NB4 (cell line): ENCODE results near the gene TSHZ2.

Experiments used
- DNase-seq: peaks from one replicate; pipeline ENCODE4 v3.0.0; 2010; ENCODE audit warnings: low read depth
- H3K4me3 ChIP-seq: one replicate; pipeline ENCODE4 v1.5.1; 2011; ENCODE audit warnings: mild to moderate bottlenecking, low read depth, low read length, moderate library complexity
- MYC ChIP-seq: IDR thresholded peaks from 2 replicates; pipeline ENCODE4 v1.6.1; 2011; ENCODE audit warnings: low read depth, low read length
- POLR2A ChIP-seq: IDR thresholded peaks from 2 replicates; pipeline ENCODE4 v1.6.1; 2011; ENCODE audit warnings: mild to moderate bottlenecking; ENCODE audit not compliant: insufficient read length; ENCODE audit errors: extremely low read depth
- TF ChIP-seq, protein P1 (sequence below): IDR thresholded peaks from one replicate; pipeline ENCODE4 v1.5.1; 2012; ENCODE audit warnings: low read depth, low read length
- TF ChIP-seq, protein P2 (sequence below): IDR thresholded peaks from 2 replicates; pipeline ENCODE4 v1.6.1; 2011; ENCODE audit warnings: low read depth, low read length

The TSHZ2 gene

DNA sequence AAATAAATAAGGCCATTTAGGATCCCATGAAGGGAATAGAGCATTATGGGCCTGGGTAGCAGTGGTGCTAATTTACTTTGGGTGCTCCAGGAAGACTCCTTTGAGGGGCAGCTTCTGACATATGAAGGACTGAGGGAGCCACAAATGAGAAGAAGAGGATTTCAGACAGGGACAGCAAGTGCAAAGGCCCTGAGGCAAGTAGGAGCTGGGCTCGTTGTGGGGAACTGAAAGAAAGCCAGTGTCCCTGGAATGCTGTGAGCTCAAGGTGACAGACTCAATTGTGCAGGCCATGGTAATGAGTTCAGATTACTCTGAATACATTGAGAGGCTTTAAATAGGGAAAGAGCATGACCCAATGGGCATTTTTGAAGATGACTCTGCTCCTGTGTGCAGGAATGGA, 307.6 kb downstream of the TSHZ2 start:
- no peak overlapping the region for H3K4me3 ChIP-seq
- TF ChIP-seq, protein P1, sequence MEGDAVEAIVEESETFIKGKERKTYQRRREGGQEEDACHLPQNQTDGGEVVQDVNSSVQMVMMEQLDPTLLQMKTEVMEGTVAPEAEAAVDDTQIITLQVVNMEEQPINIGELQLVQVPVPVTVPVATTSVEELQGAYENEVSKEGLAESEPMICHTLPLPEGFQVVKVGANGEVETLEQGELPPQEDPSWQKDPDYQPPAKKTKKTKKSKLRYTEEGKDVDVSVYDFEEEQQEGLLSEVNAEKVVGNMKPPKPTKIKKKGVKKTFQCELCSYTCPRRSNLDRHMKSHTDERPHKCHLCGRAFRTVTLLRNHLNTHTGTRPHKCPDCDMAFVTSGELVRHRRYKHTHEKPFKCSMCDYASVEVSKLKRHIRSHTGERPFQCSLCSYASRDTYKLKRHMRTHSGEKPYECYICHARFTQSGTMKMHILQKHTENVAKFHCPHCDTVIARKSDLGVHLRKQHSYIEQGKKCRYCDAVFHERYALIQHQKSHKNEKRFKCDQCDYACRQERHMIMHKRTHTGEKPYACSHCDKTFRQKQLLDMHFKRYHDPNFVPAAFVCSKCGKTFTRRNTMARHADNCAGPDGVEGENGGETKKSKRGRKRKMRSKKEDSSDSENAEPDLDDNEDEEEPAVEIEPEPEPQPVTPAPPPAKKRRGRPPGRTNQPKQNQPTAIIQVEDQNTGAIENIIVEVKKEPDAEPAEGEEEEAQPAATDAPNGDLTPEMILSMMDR, result no peak
- TF ChIP-seq, protein P2, sequence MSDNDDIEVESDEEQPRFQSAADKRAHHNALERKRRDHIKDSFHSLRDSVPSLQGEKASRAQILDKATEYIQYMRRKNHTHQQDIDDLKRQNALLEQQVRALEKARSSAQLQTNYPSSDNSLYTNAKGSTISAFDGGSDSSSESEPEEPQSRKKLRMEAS, result no peak
- TF ChIP-seq POLR2A, result no peak
- no peak for TF ChIP-seq MYC
- DNase-seq, result no peak

DNA sequence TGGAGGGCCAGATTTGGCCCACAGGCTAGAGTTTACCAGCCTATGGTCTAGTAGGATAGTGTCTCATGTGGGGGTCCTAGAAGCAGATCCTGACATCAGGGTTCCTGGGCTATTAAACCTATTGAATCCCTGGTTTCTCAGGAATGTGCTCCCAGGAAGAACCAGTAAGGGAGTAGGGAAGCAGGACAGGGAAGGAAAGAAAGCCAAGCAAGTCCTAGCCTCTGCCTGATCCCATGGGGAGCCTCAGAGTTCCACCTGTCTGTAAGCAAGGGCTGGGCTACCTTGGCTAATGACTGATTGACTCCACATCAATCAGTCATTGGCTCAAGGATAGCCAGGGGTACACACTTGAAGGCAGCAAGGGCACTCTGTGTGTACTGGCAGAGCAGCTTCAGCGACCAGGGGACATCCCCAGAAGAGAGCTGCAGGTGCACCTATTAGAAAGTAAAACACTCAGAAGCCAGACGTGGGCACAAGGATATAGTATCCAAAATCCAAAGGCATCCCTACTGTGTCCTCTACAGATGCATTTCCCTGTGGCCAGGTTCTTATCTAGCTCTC, 309.5 kb downstream of the TSHZ2 start:
- DNase-seq, result no peak
- no peak for TF ChIP-seq POLR2A
- TF ChIP-seq, protein P2, result no peak
- H3K4me3 ChIP-seq, result no peak overlapping the region

DNA sequence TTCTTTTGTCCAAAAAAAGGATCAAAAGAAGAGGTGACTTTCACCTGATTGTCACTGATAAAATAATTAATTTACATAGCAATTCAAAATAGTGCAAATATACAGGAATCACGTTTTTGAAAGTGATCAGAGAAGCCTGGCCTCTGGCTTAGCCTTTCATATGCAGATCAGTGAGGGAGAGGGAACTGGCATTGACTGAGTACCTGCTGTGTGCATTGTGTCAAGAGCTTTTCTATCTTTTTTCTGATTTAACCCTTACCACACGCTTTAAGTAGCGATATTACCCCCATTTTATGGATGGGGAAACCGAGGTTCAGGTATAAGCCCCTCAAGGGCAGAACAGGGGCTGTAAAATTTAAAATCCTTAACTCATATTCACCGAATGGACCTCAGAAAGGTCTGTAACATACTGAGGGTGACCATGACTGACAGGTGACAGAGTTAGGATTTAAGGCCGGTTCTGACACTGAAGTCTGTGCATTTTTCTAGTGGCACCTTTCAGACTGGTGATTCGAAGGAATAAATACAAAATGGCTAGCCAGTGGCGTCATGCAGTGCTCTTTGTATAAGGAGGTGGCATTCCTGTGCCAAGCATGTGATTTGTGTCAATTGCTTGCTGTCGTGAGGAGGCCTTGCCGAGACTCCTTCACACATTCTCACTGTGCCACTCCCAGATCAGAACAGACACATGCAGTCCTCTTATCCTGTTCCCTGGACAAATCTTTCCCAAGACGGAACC, 310.2 kb downstream of the TSHZ2 start:
- no peak overlapping the region for H3K4me3 ChIP-seq
- TF ChIP-seq POLR2A (no peak), MYC (no peak)
- TF ChIP-seq, protein P2, result no peak
- TF ChIP-seq, protein P1, result no peak
- no peak for DNase-seq

DNA sequence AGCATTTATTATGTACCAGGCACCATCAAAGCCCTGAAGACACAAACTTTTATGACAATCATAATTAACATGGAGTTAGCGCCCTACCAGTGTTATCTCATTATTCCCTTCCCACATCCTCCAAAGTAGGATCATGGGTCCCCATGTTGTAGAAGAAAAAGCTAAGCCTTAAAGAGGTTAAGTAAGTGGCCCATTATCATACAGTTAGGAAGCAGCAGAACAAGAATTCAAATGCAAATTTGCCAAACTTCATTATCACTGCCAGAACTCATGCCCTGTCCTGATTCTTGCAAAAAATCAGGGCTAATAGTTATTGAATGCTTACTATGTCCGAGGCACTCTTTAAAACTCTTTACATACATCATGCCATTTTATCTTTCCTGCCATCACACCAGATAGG, 310.9 kb downstream of the TSHZ2 start:
- no peak overlapping the region for H3K4me3 ChIP-seq
- TF ChIP-seq POLR2A, result no peak
- TF ChIP-seq, protein P1, result no peak
- TF ChIP-seq MYC, result no peak
- TF ChIP-seq, protein P2, result no peak
- DNase-seq, result no peak

DNA sequence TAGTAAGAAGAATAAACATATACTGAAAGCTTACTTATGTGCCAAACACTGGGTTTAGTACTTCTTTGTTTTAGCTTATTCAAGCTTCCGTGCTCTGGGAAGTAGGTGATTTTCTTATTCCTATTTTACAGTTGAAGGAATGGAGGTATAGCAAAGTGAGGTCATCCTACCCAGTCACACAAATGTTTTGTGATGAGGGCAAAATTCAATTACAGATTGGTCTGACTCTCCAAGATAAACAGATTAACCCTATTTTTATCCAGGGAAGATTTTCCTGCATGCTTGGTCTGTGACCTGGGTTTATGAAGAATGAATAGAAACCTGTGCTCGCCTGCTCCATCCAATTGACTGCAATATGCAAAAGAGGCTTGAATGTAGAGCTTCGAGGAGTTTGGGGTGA, 311.4 kb downstream of the TSHZ2 start:
- no peak overlapping the region for H3K4me3 ChIP-seq
- TF ChIP-seq POLR2A (no peak), MYC (no peak)
- TF ChIP-seq, protein P1, result no peak
- TF ChIP-seq, protein P2, result no peak
- DNase-seq, result no peak

DNA sequence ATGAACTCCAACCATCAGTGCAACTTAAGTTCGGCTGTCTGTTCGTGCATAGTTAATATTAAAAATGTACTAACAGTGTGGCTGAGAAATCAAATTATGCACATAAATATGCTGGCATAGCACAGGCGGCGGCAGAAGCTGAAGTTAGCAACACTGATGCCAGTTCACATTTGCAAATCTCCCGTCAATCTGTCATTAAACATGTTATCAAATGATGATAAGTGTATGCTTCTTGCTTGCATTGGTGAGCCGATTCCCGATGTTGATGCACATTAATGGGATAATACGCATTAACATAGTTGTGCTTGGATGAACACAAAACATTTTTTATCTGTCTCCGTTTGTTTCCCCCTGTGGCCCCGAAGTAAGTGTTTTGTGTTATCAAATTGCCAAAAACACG, 312.1 kb downstream of the TSHZ2 start:
- TF ChIP-seq, protein P1, result no peak
- no peak for TF ChIP-seq POLR2A
- no peak overlapping the region for H3K4me3 ChIP-seq

More for the DNA sequence above, 312.1 kb downstream of the TSHZ2 start:
- DNase-seq, result no peak
